ENCODE measurements around the gene RIN2.

The RIN2 gene, protein sequence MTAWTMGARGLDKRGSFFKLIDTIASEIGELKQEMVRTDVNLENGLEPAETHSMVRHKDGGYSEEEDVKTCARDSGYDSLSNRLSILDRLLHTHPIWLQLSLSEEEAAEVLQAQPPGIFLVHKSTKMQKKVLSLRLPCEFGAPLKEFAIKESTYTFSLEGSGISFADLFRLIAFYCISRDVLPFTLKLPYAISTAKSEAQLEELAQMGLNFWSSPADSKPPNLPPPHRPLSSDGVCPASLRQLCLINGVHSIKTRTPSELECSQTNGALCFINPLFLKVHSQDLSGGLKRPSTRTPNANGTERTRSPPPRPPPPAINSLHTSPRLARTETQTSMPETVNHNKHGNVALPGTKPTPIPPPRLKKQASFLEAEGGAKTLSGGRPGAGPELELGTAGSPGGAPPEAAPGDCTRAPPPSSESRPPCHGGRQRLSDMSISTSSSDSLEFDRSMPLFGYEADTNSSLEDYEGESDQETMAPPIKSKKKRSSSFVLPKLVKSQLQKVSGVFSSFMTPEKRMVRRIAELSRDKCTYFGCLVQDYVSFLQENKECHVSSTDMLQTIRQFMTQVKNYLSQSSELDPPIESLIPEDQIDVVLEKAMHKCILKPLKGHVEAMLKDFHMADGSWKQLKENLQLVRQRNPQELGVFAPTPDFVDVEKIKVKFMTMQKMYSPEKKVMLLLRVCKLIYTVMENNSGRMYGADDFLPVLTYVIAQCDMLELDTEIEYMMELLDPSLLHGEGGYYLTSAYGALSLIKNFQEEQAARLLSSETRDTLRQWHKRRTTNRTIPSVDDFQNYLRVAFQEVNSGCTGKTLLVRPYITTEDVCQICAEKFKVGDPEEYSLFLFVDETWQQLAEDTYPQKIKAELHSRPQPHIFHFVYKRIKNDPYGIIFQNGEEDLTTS

DNA sequence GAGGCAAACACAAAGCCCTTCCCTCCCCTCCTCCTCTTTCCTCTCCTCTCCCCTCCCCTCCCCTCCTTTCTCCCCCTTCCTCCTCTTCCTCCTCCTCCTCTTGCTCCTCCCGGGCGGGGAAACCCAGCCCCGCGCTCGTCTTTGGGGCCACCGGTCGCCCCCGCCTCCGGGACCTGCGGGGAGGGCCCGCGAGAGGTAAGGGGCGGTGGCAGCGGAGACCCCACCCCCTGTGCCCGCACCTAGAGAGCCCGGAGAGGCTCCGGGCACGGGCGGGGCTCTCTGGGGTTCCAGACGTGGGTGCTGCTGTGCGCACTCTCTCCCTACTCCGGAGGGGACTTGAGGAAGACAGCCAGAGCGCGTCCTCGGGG is at the start of gene RIN2:
TSS of gene RIN2 (plus strand) at position 126 of the 368 bp plus-strand sequence. CDS start 131,344 bp downstream, outside the sequence.
- Histone ChIP-seq H4K20me1 (ENCODE audit: insufficient read depth, low read length) (no peaks in the 10 kb centered on the region), H3F3A (ENCODE audit: insufficient read depth, low read length) (no peaks in the 10 kb centered on the region), H3K9ac (ENCODE audit: low read length) (no peak within 1 kb of the TSS), H3K9me3 (ENCODE audit: low read length) (no peaks in the 10 kb centered on the region), H3K36me3 (ENCODE audit: insufficient read depth, low read length) (no peaks in the 10 kb centered on the region), H3K79me2 (ENCODE audit: insufficient read depth, low read length) (no peaks in the 10 kb centered on the region), H3K4me1 (ENCODE audit: insufficient read depth, low read length, severe bottlenecking) (no peaks in the 10 kb centered on the region), H3K4me2 (ENCODE audit: low read length) (no peak within 1 kb of the TSS), H3K4me3 (ENCODE audit: low read depth, low read length, poor library complexity, severe bottlenecking) (no peak within 1 kb of the TSS), H3K27me3 (ENCODE audit: insufficient read depth, low read length) (no peaks in the 10 kb centered on the region), H2AFZ (ENCODE audit: low read length) (no peak within 1 kb of the TSS), H3K27ac (ENCODE audit: low read depth, low read length, poor library complexity, severe bottlenecking) (no peak within 1 kb of the TSS), H3K9me2 (ENCODE audit: low read depth, low read length) (no peaks in the 10 kb centered on the region)
- no peak for TF ChIP-seq EZH2 (IDR thresholded peaks at IDR 0.05; ENCODE audit: borderline replicate concordance, low read length)
- TF ChIP-seq, protein P1, sequence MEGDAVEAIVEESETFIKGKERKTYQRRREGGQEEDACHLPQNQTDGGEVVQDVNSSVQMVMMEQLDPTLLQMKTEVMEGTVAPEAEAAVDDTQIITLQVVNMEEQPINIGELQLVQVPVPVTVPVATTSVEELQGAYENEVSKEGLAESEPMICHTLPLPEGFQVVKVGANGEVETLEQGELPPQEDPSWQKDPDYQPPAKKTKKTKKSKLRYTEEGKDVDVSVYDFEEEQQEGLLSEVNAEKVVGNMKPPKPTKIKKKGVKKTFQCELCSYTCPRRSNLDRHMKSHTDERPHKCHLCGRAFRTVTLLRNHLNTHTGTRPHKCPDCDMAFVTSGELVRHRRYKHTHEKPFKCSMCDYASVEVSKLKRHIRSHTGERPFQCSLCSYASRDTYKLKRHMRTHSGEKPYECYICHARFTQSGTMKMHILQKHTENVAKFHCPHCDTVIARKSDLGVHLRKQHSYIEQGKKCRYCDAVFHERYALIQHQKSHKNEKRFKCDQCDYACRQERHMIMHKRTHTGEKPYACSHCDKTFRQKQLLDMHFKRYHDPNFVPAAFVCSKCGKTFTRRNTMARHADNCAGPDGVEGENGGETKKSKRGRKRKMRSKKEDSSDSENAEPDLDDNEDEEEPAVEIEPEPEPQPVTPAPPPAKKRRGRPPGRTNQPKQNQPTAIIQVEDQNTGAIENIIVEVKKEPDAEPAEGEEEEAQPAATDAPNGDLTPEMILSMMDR (IDR thresholded peaks at IDR 0.05; ENCODE audit: low read length): no peak

DNA sequence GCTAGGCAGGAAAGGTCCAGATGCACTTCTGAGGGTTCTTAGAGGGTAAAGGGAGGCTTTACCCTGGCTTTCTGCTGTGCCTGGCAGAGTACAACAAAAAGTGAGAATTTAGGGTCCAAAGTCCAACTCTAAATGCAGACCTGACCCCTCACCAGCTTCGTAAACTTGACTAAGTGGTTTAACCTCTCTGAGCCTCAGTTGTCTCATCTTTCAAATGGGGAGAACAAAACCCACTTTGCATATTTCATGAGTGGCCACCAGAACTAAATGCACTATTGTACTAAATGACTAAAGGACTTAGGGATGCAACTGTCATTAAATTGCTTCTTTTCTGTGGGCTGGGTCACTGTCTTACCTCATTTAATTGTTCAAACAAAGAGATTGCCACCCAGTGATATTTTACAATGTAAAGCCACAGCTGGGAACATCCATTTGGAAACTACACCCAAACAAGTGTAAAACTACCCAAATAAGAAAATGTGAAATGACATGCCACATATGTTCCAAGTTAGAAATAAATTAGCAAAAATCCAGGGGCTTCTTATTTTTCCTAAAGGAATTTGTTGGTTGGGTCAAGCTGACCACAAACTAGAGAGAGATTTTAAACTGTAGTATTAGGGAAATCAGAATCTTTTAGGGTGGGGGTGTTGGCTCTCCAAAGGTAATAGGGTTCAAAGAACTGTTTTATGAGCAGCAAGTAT is 48.3 kb upstream of the RIN2 start:
- Histone ChIP-seq H3K27ac (ENCODE audit: low read depth, low read length, poor library complexity, severe bottlenecking) (no peak overlapping the region), H3K79me2 (ENCODE audit: insufficient read depth, low read length) (no peaks in the 10 kb centered on the region), H3K9me2 (ENCODE audit: low read depth, low read length) (no peaks in the 10 kb centered on the region), H3K9me3 (ENCODE audit: low read length) (no peaks in the 10 kb centered on the region), H2AFZ (ENCODE audit: low read length) (no peak overlapping the region), H3K4me2 (ENCODE audit: low read length) (no peak overlapping the region), H3K27me3 (ENCODE audit: insufficient read depth, low read length) (peaks cover 8% of the 10 kb centered on the region; the same call in 1 of the 2 replicates), H3F3A (ENCODE audit: insufficient read depth, low read length) (no peaks in the 10 kb centered on the region), H3K4me3 (ENCODE audit: low read depth, low read length, poor library complexity, severe bottlenecking) (no peak overlapping the region), H3K36me3 (ENCODE audit: insufficient read depth, low read length) (no peaks in the 10 kb centered on the region), H4K20me1 (ENCODE audit: insufficient read depth, low read length) (no peaks in the 10 kb centered on the region), H3K4me1 (ENCODE audit: insufficient read depth, low read length, severe bottlenecking) (no peaks in the 10 kb centered on the region), H3K9ac (ENCODE audit: low read length) (no peak overlapping the region)
- TF ChIP-seq, protein P1 (IDR thresholded peaks at IDR 0.05; ENCODE audit: low read length): no peak
- no peak for TF ChIP-seq EZH2 (IDR thresholded peaks at IDR 0.05; ENCODE audit: borderline replicate concordance, low read length)

DNA sequence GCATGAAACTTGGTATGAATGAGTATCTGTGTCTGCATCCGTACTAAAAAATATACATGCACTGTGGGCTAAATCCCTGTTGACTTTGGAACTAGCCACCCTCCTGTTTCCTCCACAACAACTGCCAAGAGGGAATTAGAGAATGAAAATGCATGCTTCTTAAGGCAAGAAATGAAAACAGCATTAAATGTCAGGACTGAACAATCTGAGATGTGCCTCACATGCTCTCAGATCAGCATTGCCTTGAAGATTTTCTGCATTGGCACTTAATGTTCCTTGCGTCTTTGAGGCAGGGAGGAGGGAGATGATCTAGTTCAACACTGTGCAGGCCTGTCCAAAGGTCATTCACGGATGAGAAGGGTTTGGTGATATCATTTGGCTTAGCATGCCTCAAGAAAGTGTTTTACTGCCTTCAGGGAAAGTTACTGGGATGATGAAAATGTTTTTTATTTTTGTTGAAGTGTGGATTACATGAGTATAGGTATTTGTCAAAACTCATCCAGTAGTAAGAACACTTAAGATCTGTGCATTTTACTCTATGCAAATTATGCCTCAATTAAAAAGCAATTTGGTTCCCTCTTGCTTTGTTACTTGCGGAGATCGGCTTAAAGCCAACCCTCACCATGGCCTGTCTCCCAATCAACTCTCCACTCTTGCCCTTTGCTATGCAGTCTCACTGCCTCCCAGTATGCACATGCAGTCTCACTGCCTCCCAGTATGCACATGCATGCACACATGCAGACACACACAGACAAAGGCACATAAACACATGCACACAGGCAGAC is 47.5 kb upstream of the RIN2 start:
- H3K9me2 ChIP-seq (ENCODE audit: low read depth, low read length): no peaks in the 10 kb centered on the region
- TF ChIP-seq, protein P1 (IDR thresholded peaks at IDR 0.05; ENCODE audit: low read length): no peak
- TF ChIP-seq EZH2 (IDR thresholded peaks at IDR 0.05; ENCODE audit: borderline replicate concordance, low read length): no peak
- no peak overlapping the region for H3K27ac ChIP-seq (ENCODE audit: low read depth, low read length, poor library complexity, severe bottlenecking)
- H3K9me3 ChIP-seq (ENCODE audit: low read length): no peaks in the 10 kb centered on the region
- no peaks in the 10 kb centered on the region for H3K79me2 ChIP-seq (ENCODE audit: insufficient read depth, low read length)
- H2AFZ ChIP-seq (ENCODE audit: low read length): no peak overlapping the region
- H3K9ac ChIP-seq (ENCODE audit: low read length): no peak overlapping the region
- no peak overlapping the region for H3K4me3 ChIP-seq (ENCODE audit: low read depth, low read length, poor library complexity, severe bottlenecking)
- no peaks in the 10 kb centered on the region for H4K20me1 ChIP-seq (ENCODE audit: insufficient read depth, low read length)
- peaks cover 8% of the 10 kb centered on the region; the same call in 1 of the 2 replicates for H3K27me3 ChIP-seq (ENCODE audit: insufficient read depth, low read length)
- H3K4me2 ChIP-seq (ENCODE audit: low read length): no peak overlapping the region
- no peaks in the 10 kb centered on the region for H3F3A ChIP-seq (ENCODE audit: insufficient read depth, low read length)
- no peaks in the 10 kb centered on the region for H3K4me1 ChIP-seq (ENCODE audit: insufficient read depth, low read length, severe bottlenecking)
- H3K36me3 ChIP-seq (ENCODE audit: insufficient read depth, low read length): no peaks in the 10 kb centered on the region

Measured in OCI-LY1 (cell line).